RWPE1 (cell line): ENCODE measurements around the gene DERL3.

Source experiments
- CTCF ChIA-PET: fragments of 350-600 bp; sonication (Branson Sonifier 250); formaldehyde crosslinking; extraction: SDS; loops from one replicate; lab custom pipeline; 2021; lab: Yijun Ruan, JAX
- POLR2A ChIA-PET: fragments of 400-600 bp; formaldehyde crosslinking; extraction: SDS; loops from one replicate; lab custom pipeline; 2020; ENCODE audit warnings: antibody characterized with exemption; ENCODE audit not compliant: low non-redundant PET; lab: Yijun Ruan, JAX
- DNase-seq: peaks from one replicate; pipeline ENCODE4 v3.0.0; 2012; ENCODE audit warnings: low spot score
- H3K27ac ChIP-seq: fragments of 450-650 bp; 2 replicates; pipeline ENCODE4 v1.5.1; 2017
- CTCF ChIP-seq: fragments of 450-650 bp; conservative IDR thresholded peaks from 2 replicates; pipeline ENCODE4 v1.5.1; 2017; ENCODE audit warnings: low read depth, mild to moderate bottlenecking

Gene DERL3

GRCh38 chr22:23787910-23788309, 50.9 kb downstream of the DERL3 start:
- peak overlapping the region; percentile 98; the same call in 1 of the 2 replicates for H3K27ac ChIP-seq
- TF ChIP-seq CTCF: no peak
- ChIA-PET POLR2A (no interaction called here), CTCF (no interaction called here)
- no peak for DNase-seq

- ChIA-PET CTCF (no interaction called here), POLR2A (no interaction called here)
- no peak for TF ChIP-seq CTCF
- no peak for DNase-seq
- H3K27ac ChIP-seq: peak overlapping the region; percentile 98
Measured at GRCh38 chr22:23787600-23787896, 51.3 kb downstream of the DERL3 start.

- peak; percentile 92 for DNase-seq
- H3K27ac ChIP-seq: peak within 1 kb of the TSS; percentile 98
- CTCF ChIA-PET: interaction anchor here (1.1 kb wide), 1 partner anchor 23 kb away, joined by 3 read pairs; no protein-coding TSS in a partner anchor
- POLR2A ChIA-PET: no interaction called here
- no peak for TF ChIP-seq CTCF
Measured at GRCh38 chr22:23786752-23787599, 51.8 kb downstream of the DERL3 start, which contains the start of gene SMARCB1. Gene SMARCB1, plus strand, starts transcription at chr22:23786966. Its CDS starts 204 bp downstream, at chr22:23787170.

- ChIA-PET CTCF (interaction anchor here (1.1 kb wide), 1 partner anchor 22 kb away, joined by 3 read pairs; no protein-coding TSS in a partner anchor), POLR2A (no interaction called here)
Measured at GRCh38 chr22:23786261-23786710, 52.5 kb downstream of the DERL3 start.

More at GRCh38 chr22:23786261-23786710, 52.5 kb downstream of the DERL3 start:
- DNase-seq: no peak
- peak overlapping the region; percentile 98 for H3K27ac ChIP-seq
- no peak for TF ChIP-seq CTCF
